Renal cortical epithelial cell (primary cell): ENCODE results near the gene AQP5. TPM values are rescaled to one million over a fixed set of nuclear protein-coding genes. Genes with fewer than 3 reads are reported as not detected.

ENCODE experiments used
- DNase-seq: peaks from one replicate; pipeline ENCODE4 v3.0.0-alpha.2; 2011; ENCODE audit warnings: low read depth
- total RNA-seq: library from RNA; depleted of rRNA; stranded (reverse); fragments of >200 nt; gene quantifications from 2 replicates; pipeline ENCODE4 v1.2.3, GENCODE V29; 2014

AQP5 gene
- total RNA-seq = not detected in 2 replicates

- DNase-seq = no peak
Measured at GRCh38 chr12:49961111-49961922, at the start of gene AQP5. TSS of gene AQP5 (plus strand) at chr12:49961872. CDS start at chr12:49962018, 146 bp downstream.

GRCh38 chr12:49912345-49913255 lies 49.1 kb upstream of the AQP5 start:
- no peak for DNase-seq

- DNase-seq = no peak
Measured at GRCh38 chr12:49916129-49916919, 45.3 kb upstream of the AQP5 start.

- DNase-seq = no peak
Measured at GRCh38 chr12:49917166-49917787, 44.4 kb upstream of the AQP5 start.

- no peak for DNase-seq
Measured at GRCh38 chr12:49917788-49918173, 43.9 kb upstream of the AQP5 start.

- peak; percentile 10 for DNase-seq
Measured at GRCh38 chr12:49920241-49920914, 41.3 kb upstream of the AQP5 start.

GRCh38 chr12:49920915-49921286 lies 40.8 kb upstream of the AQP5 start:
- DNase-seq = no peak

- DNase-seq = no peak
Measured at GRCh38 chr12:49921299-49921698, 40.4 kb upstream of the AQP5 start.

- no peak for DNase-seq
Measured at GRCh38 chr12:49921936-49922335, 39.7 kb upstream of the AQP5 start.

GRCh38 chr12:49922349-49923034 lies 39.2 kb upstream of the AQP5 start:
- no peak for DNase-seq

- no peak for DNase-seq
Measured at GRCh38 chr12:49923035-49923644, 38.5 kb upstream of the AQP5 start.

- no peak for DNase-seq
Measured at GRCh38 chr12:49923880-49924556, 37.7 kb upstream of the AQP5 start.

- no peak for DNase-seq
Measured at GRCh38 chr12:49924628-49925246, 36.9 kb upstream of the AQP5 start.

- no peak for DNase-seq
Measured at GRCh38 chr12:49925433-49926204, 36.1 kb upstream of the AQP5 start.

GRCh38 chr12:49928471-49928870 lies 33.2 kb upstream of the AQP5 start:
- DNase-seq = no peak

GRCh38 chr12:49929581-49929980 lies 32.1 kb upstream of the AQP5 start:
- no peak for DNase-seq

- peak; percentile 77 for DNase-seq
Measured at GRCh38 chr12:49930515-49931288, 31.0 kb upstream of the AQP5 start.
